ENCODE measurements around the gene ATP6V0B.

ATP6V0B gene

DNA sequence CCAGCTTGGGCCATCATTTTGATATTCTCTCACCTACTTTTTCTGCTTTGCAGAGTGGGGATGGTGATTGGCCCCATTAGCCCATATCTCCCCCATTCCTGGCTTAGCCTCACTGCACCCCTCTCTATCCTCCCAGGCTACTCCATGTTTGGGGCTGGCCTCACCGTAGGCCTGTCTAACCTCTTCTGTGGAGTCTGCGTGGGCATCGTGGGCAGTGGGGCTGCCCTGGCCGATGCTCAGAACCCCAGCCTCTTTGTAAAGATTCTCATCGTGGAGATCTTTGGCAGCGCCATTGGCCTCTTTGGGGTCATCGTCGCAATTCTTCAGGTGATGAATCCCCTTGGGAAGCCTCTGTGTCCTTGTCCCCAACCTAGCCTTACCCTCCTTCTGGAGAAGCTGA, 2.1 kb downstream of the ATP6V0B start:
- Histone ChIP-seq H3K4me2 (peak overlapping the region; percentile 89 to 100 (median 98)), H3K4me3 (peak overlapping the region in 9 of 10 experiments; percentile 91 to 100 (median 97); a peak in 18 of 20 replicates), H3K36me3 (peaks cover 36 to 55% (median 47%) of the 10 kb centered on the region in 11 experiments), H4K20me1 (peaks cover 34 to 66% (median 43%) of the 10 kb centered on the region in 11 experiments), H3K9ac (peak overlapping the region; percentile 84 to 100 (median 98); a peak in 19 of 22 replicates), H3K27me3 (no peaks in the 10 kb centered on the region), H3K9me3 (replicated peaks in 1 of 11) (no peaks in the 10 kb centered on the region), H3K4me1 (peaks cover 55 to 66% (median 64%) of the 10 kb centered on the region in 10 experiments), H3K27ac (no peak overlapping the region)
- no peak for TF ChIP-seq Cebpa-rat (IDR thresholded peaks at IDR 0.05)

DNA sequence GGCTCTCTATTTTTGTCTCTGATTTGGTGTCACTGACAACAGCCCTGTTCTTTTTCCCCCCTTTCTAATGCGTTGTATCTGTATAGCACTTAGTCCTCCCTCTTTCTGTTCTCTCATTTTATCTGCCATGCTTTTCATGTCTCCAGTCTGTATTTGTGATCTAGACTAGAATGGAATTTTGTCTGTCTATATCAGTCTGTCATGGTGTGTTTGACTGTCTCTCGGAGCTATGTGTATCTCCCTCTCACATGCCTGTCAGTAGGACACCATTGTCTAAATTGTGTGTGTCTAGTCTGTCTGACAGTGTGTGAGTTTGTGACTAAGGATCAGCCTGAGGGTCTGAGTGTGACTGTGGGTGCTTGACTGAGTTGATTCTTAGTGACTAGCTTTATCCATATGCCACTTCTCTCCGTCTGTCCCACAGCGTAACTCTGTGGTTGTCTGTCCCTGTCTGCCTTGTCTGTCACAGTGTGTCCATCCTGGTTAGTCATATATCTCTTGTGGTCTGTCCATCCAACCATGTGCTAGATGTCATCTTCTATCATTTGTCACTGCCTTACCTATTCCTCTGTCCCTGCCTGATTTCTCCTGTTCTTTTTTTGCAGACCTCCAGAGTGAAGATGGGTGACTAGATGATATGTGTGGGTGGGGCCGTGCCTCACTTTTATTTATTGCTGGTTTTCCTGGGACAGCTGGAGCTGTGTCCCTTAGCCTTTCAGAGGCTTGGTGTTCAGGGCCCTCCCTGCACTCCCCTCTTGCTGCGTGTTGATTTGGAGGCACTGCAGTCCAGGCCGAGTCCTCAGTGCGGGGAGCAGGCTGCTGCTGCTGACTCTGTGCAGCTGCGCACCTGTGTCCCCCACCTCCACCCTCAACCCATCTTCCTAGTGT, 2.9 kb downstream of the ATP6V0B start:
- Histone ChIP-seq H3K9ac (peak overlapping the region; percentile 84 to 100 (median 99); a peak in 21 of 22 replicates), H4K20me1 (peaks cover 34 to 66% (median 49%) of the 10 kb centered on the region in 11 experiments), H3K36me3 (peaks cover 29 to 54% (median 45%) of the 10 kb centered on the region in 11 experiments), H3K4me1 (peaks cover 55 to 73% (median 71%) of the 10 kb centered on the region in 10 experiments), H3K4me3 (peak overlapping the region; percentile 81 to 100 (median 96); a peak in 18 of 20 replicates), H3K9me3 (replicated peaks in 1 of 11) (no peaks in the 10 kb centered on the region), H3K27me3 (no peaks in the 10 kb centered on the region), H3K4me2 (peak overlapping the region; percentile 89 to 100 (median 98)), H3K27ac (no peak overlapping the region)
- no peak; a peak in 1 of 22 replicates for TF ChIP-seq Cebpa-rat (IDR thresholded peaks at IDR 0.05)

DNA sequence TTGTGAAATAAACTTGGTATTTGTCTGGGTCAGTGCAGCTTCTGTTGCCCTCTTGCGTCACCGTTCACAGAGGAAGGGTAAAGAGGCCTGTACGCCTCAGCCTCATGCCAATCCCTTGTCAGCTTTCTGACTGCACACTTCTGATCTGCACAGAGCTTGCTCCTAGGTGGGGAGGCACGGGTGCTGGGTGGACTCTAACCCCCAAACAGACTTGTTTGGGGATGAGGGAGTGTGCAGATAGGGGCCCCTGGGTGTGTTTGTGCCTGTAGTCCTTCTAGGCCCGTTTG, 3.4 kb downstream of the ATP6V0B start:
- peaks cover 36 to 71% (median 55%) of the 10 kb centered on the region in 11 experiments for H4K20me1 ChIP-seq
- peaks cover 27 to 54% (median 44%) of the 10 kb centered on the region in 11 experiments for H3K36me3 ChIP-seq
- peak overlapping the region; percentile 75 to 100 (median 96) for H3K4me3 ChIP-seq
- no peaks in the 10 kb centered on the region for H3K27me3 ChIP-seq
- peak overlapping the region; percentile 89 to 100 (median 98) for H3K4me2 ChIP-seq
- H3K4me1 ChIP-seq = peaks cover 55 to 78% (median 75%) of the 10 kb centered on the region in 10 experiments
- H3K9ac ChIP-seq = peak overlapping the region; percentile 84 to 100 (median 99); a peak in 20 of 22 replicates
- H3K27ac ChIP-seq = peak overlapping the region in 8 of 11 experiments; percentile 84 to 94 (median 89); a peak in 14 of 22 replicates
- 0 out of 22 replicates have a peak, but pooled peaks of 1 of the 11 experiments have one; percentile 43 for TF ChIP-seq Cebpa-rat (IDR thresholded peaks at IDR 0.05)
- H3K9me3 ChIP-seq (replicated peaks in 1 of 11) = no peaks in the 10 kb centered on the region

DNA sequence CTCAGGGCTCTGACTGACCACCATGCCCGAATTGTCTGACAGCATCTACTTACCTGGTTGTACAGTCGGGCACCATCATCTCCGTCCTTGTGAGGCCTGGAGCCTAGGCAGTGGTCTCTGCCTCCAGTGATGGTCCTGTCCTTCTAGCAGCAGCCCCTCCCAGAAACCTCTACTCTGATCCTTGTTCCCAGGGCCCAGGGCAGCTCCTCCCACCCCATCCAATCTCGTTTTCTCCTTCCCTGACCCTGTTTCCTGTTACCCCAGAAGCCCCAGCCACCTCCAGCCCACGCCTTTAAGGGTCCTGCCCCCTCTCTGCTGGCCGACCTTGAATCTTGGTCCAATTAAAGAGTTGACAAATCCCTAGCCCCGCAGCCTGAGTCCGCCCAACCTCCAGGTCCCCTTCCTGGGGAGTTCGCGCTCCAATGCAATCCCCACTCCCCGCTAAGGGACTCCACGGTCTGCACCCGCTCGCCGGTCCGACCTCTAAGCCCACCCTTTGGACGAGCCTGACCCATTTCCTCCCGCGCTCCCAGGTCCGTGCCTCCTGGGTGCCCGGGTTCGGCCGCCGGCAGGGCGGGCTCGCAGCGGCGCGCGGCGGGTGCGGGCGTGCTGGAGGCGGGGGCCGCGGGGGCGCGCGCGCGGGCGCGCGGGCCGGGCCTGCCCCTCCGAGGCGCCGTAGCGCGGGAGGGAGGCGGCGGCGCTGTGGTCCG, 3.9 kb downstream of the ATP6V0B start, which contains the start of gene B4GALT2:
Gene B4GALT2 (plus strand): TSS at position 660 of the 710 bp plus-strand sequence. CDS start 1,951 bp downstream, outside the sequence.
- no peak for TF ChIP-seq Cebpa-rat (IDR thresholded peaks at IDR 0.05)
- Histone ChIP-seq H3K27ac (peak within 1 kb of the TSS; percentile 30 to 94 (median 87); a peak in 20 of 22 replicates), H3K4me2 (peak within 1 kb of the TSS; percentile 89 to 100 (median 98)), H4K20me1 (peaks cover 36 to 76% (median 60%) of the 10 kb centered on the region in 11 experiments), H3K4me1 (peaks cover 53 to 79% (median 74%) of the 10 kb centered on the region in 10 experiments), H3K27me3 (no peaks in the 10 kb centered on the region), H3K9me3 (replicated peaks in 1 of 11) (no peaks in the 10 kb centered on the region), H3K36me3 (peaks cover 27 to 55% (median 44%) of the 10 kb centered on the region in 11 experiments), H3K9ac (peak within 1 kb of the TSS; percentile 84 to 100 (median 99)), H3K4me3 (peak within 1 kb of the TSS; percentile 75 to 100 (median 96))

DNA sequence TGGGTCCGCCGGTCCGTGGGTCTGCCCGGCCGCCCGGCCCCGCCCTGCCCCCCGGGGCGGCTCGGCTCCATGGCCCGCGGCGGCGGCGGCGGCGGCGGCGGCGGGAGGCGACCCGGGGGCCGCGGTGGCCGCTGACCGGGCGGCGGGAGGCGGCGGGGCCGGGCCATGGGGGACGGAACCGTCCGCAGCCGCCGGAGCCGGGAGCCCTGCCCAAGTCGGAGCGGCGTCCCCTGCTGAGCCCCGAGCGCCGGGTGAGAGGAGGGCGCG, 4.4 kb downstream of the ATP6V0B start:
- peak overlapping the region; percentile 30 to 94 (median 87); a peak in 20 of 22 replicates for H3K27ac ChIP-seq
- H3K4me2 ChIP-seq = peak overlapping the region; percentile 89 to 100 (median 98)

DNA sequence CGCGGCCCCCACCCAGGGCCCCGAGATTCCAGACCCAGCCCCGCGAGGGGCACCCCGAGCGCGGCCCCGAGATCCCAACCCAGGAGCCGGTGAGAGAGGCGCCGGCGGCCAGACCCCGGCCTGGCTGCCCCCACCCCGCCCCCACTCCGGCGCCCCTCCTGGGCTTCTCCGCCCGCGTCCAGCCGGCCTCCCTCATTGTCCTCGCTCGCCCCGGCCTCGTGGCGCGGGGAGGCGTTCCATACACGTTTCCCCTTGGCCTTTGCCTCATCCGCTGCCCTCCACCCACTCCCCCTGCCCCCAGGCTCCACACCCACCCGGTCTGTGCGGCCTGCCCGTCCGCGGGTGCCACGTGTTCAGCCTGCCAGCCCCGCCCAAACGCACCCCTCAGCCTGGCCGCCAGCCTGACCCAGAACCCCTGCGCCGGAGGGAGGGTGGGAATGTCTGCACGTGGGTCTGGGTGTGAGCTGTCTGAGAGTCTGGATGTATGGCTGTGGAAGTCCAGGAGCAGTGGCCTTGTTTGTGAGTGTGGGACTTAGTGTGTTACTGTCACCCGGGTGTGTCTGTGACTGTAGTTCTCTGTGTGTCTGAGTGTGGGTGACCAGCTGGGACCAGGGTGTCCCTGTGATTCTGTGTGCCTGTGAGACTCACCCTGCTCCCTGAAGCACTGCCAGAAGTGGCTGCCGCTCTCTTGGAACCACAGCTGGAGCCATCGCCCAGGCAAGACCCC, 4.9 kb downstream of the ATP6V0B start:
- Histone ChIP-seq H3K27ac (peak overlapping the region; percentile 30 to 94 (median 87); a peak in 20 of 22 replicates), H3K27me3 (no peaks in the 10 kb centered on the region), H3K4me1 (peaks cover 47 to 74% (median 66%) of the 10 kb centered on the region in 10 experiments), H3K9me3 (replicated peaks in 1 of 11) (no peaks in the 10 kb centered on the region), H3K4me2 (peak overlapping the region; percentile 89 to 100 (median 98)), H3K9ac (peak overlapping the region; percentile 84 to 100 (median 99)), H3K36me3 (peaks cover 29 to 64% (median 54%) of the 10 kb centered on the region in 11 experiments), H3K4me3 (peak overlapping the region; percentile 75 to 100 (median 96)), H4K20me1 (peaks cover 36 to 86% (median 70%) of the 10 kb centered on the region in 11 experiments)
- TF ChIP-seq Cebpa-rat (IDR thresholded peaks at IDR 0.05) = no peak

More for the DNA sequence above, 4.4 kb downstream of the ATP6V0B start:
- Histone ChIP-seq H3K4me3 (peak overlapping the region; percentile 75 to 100 (median 96)), H3K9ac (peak overlapping the region; percentile 84 to 100 (median 99)), H3K27me3 (no peaks in the 10 kb centered on the region), H3K9me3 (replicated peaks in 1 of 11) (no peaks in the 10 kb centered on the region), H4K20me1 (peaks cover 36 to 81% (median 65%) of the 10 kb centered on the region in 11 experiments), H3K36me3 (peaks cover 28 to 59% (median 49%) of the 10 kb centered on the region in 11 experiments), H3K4me1 (peaks cover 49 to 78% (median 69%) of the 10 kb centered on the region in 10 experiments)
- no peak for TF ChIP-seq Cebpa-rat (IDR thresholded peaks at IDR 0.05)

DNA sequence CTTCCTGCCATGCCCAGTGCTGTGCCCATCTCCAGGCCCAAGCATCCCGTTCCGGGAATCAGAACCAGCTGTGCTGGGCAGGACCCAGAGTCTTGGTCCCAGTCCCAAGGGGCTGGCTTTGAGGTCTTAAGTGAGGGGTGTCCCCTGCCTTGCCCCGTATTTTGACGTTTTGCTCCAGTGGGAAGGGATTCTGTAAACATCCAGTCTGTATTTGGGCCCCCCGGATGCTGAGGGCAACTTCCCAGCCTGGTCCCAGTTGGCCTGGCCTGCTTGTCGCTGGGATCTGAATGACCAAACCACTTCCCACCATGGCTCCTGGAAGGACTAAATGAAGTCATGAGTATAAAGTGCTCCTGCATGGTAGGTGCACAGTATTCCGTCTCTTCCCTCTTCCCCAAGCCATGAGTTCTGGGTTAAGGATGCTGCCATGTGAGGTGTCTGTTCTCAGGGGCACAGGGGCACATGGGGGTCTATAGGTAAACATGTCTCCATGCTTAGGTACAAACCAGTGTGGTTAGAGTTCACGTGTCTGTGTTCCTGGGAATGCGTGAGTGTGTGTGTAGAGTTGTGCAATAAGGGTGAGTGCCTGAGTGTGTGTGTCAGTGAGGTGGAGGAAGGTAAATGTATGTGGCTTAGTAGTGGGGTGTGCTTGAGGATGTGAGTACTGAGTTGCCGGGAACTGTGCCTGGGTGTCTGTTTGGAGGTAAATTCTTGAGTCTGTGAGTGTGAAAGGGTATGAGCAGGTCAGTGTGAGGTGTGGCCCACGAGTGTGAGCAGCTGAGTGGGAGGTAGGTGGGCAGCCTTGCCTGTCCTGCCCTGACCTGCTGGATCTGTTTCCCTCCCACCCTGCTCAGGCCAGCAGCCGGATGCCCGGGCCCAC, 5.7 kb downstream of the ATP6V0B start:
- Histone ChIP-seq H3K36me3 (peaks cover 33 to 71% (median 60%) of the 10 kb centered on the region in 11 experiments), H3K9me3 (replicated peaks in 1 of 11) (no peaks in the 10 kb centered on the region), H4K20me1 (peaks cover 34 to 84% (median 64%) of the 10 kb centered on the region in 11 experiments), H3K4me1 (peaks cover 47 to 74% (median 66%) of the 10 kb centered on the region in 10 experiments), H3K4me3 (peak overlapping the region; percentile 75 to 100 (median 96)), H3K27me3 (no peaks in the 10 kb centered on the region), H3K27ac (peak overlapping the region in 8 of 11 experiments; percentile 84 to 94 (median 89); a peak in 16 of 22 replicates), H3K4me2 (peak overlapping the region; percentile 89 to 100 (median 98)), H3K9ac (peak overlapping the region; percentile 84 to 100 (median 99); a peak in 21 of 22 replicates)
- peak in 1 of 11 experiments; percentile 62; a peak in 2 of 22 replicates for TF ChIP-seq Cebpa-rat (IDR thresholded peaks at IDR 0.05)
